Psoas muscle (tissue), 8 donors: ENCODE measurements around the gene CPN1. TPM values are rescaled to one million over a fixed set of nuclear protein-coding genes. Genes with fewer than 3 reads are reported as not detected.

Experiments
- ATAC-seq, 4 donors: fragments of 200-7000 bp; cut with Tn5 transposase; one replicate each; pipeline ENCODE4 v1.9.1; 2020; ENCODE audit warnings: moderate library complexity in 3 of 4, mild to moderate bottlenecking in 2 of 4
- DNase-seq, 2 donors: peaks; one replicate each; pipeline ENCODE4 v3.0.0-alpha.2; 2020
- H3K27ac ChIP-seq: fragments of 200-600 bp; one replicate; pipeline ENCODE4 v1.8.0; 2022
- H3K27me3 ChIP-seq, 3 donors: fragments of 200-600 bp in 1 of 3; one replicate each; pipeline versions ENCODE4 v1.6.1 to v1.8.0; 2013 to 2022; ENCODE audit warnings: low read length in 2 of 3, mild to moderate bottlenecking in 2 of 3, moderate library complexity in 1 of 3; ENCODE audit not compliant: insufficient read depth in 3 of 3
- H3K36me3 ChIP-seq, 2 donors: fragments of 200-600 bp in 1 of 2; one replicate each; pipeline versions ENCODE4 v1.6.1 to v1.8.0; 2013 to 2022; ENCODE audit warnings: low read depth in 1 of 2, mild to moderate bottlenecking in 1 of 2, moderate library complexity in 1 of 2; ENCODE audit not compliant: insufficient read depth in 1 of 2
- H3K4me1 ChIP-seq: fragments of 200-600 bp; one replicate; pipeline ENCODE4 v1.8.0; 2022
- H3K4me3 ChIP-seq: fragments of 200-600 bp; one replicate; pipeline ENCODE4 v1.8.0; 2022; ENCODE audit warnings: mild to moderate bottlenecking
- H3K9me3 ChIP-seq: fragments of 200-600 bp; one replicate; pipeline ENCODE4 v1.8.0; 2022
- CTCF ChIP-seq: fragments of 200-600 bp; IDR thresholded peaks from one replicate; pipeline ENCODE4 v1.8.0; 2022; ENCODE audit warnings: antibody characterized with exemption
- WGBS, 3 donors: extraction: QIAGEN DNeasy Blood & Tissue Kit; methylation state at CpG; one replicate each; pipeline versions ENCODE4 v1.1.6 to v1.1.7; 2013; 5-methylcytosine and 5-hydroxymethylcytosine counted together
- intact Hi-C, 2 donors: fragments of 100-400 bp; cut with DNase I; formaldehyde crosslinking; loops; one replicate each; pipeline versions ENCODE4 v1.11.0 to v1.14.2; 2022
- polyA plus RNA-seq, 3 donors: library from polyadenylated mRNA; stranded (reverse); fragments of 200-250 nt; gene quantifications; one replicate each; pipeline ENCODE4 v1.2.3, GENCODE V29; 2013
- total RNA-seq, 4 donors: library from RNA; stranded (reverse); fragmentation: NEBNext Ultra II Directional in 2 of 4; extraction: Animal tissue kit (Norgen Biotek cat#: 25700) in 2 of 4; gene quantifications; one replicate each; pipeline versions ENCODE4 v1.2.1 to v1.2.4, GENCODE V29; 2021 to 2023
- donor health status: healthy with polysubstance abuse.
- donor health status: DM: no; HTN: no; CAD: no; lungs with moderate emphysema.
- donor health status: Bipolar disorder and iron deficiency.
- donor health status: healthy.
- donor health status: DM: yes; HTN: yes; CAD: no.
- donor health status: DM: no; HTN: no; CAD: no.
- donor health status: DM: no; HTN: no; CAD: no.
- donor health status: DM: yes; HTN: yes; CAD: no.

CPN1 gene
- total and polyA plus RNA-seq, 7 donors: not detected

GRCh38 chr10:99994801-99995200, 86.9 kb downstream of the CPN1 start:
- H3K4me1 ChIP-seq: peaks cover 59% of the 10 kb centered on the region
- no peak for ATAC-seq
- 90 to 94% (median 94%) methylated on average over 4 to 5 of the region's 5 CpGs for WGBS, 3 donors
- H3K27ac ChIP-seq: peak overlapping the region; percentile 47
- intact Hi-C loops: no loop called here
- H3K36me3 ChIP-seq: no peaks in the 10 kb centered on the region
- TF ChIP-seq CTCF: no peak
- no peak overlapping the region for H3K4me3 ChIP-seq
- H3K27me3 ChIP-seq: no peaks in the 10 kb centered on the region
- DNase-seq: no peak
- no peaks in the 10 kb centered on the region for H3K9me3 ChIP-seq

- ATAC-seq (peak; percentile 40 to 88 (median 70)), DNase-seq (peak; percentile 52 to 65)
- H3K27me3 ChIP-seq: no peaks in the 10 kb centered on the region
- peak overlapping the region; percentile 57 for H3K27ac ChIP-seq
- H3K36me3 ChIP-seq: no peaks in the 10 kb centered on the region
- intact Hi-C loops: no loop called here
- no peak for TF ChIP-seq CTCF
- H3K4me1 ChIP-seq: peaks cover 51% of the 10 kb centered on the region
- 42 to 55% (median 42%) methylated on average over 8 of the region's 8 CpGs for WGBS, 3 donors
- H3K4me3 ChIP-seq: no peak overlapping the region
- H3K9me3 ChIP-seq: no peaks in the 10 kb centered on the region
These were observed 87.7 kb downstream of the CPN1 start for GRCh38 chr10:99993701-99994689.

Other genes starting within 250 kb of the CPN1 start
- 10 to 100 TPM; 10.7 to 16.9 (median 12.4) TPM for gene DNMBP, start 71.9 kb downstream of the CPN1 start, total RNA-seq
- gene DNMBP, start 71.9 kb downstream of the CPN1 start, polyA plus RNA-seq: 10 to 100 TPM in 1 of 3 donors, 1 to 10 TPM in 2; 6.2 to 11.0 (median 8.3) TPM
- gene ERLIN1, start 104.2 kb upstream of the CPN1 start, total RNA-seq: 10 to 100 TPM in 2 of 4 donors, 1 to 10 TPM in 2; 8.3 to 11.6 (median 10.0) TPM
- 10 to 100 TPM in 2 of 3 donors, 1 to 10 TPM in 1; 6.8 to 15.2 (median 14.3) TPM for gene ERLIN1, start 104.2 kb upstream of the CPN1 start, polyA plus RNA-seq
- 10 to 100 TPM in 3 of 4 donors, 1 to 10 TPM in 1; 8.8 to 23.1 (median 15.3) TPM for gene CHUK, start 147.7 kb upstream of the CPN1 start, total RNA-seq
- 10 to 100 TPM in 1 of 3 donors, 1 to 10 TPM in 2; 8.8 to 32.2 (median 9.5) TPM for gene CHUK, start 147.7 kb upstream of the CPN1 start, polyA plus RNA-seq
- gene CWF19L1, start 185.8 kb upstream of the CPN1 start, total RNA-seq: 10 to 100 TPM in 2 of 4 donors, 1 to 10 TPM in 2; 9.5 to 16.0 (median 12.7) TPM
- gene CWF19L1, start 185.8 kb upstream of the CPN1 start, polyA plus RNA-seq: 10 to 100 TPM; 10.6 to 24.6 (median 13.5) TPM
- gene BLOC1S2, start 204.8 kb upstream of the CPN1 start, total RNA-seq: 10 to 100 TPM; 36.5 to 89.0 (median 64.4) TPM
- 100 to 1,000 TPM in 1 of 3 donors, 10 to 100 TPM in 2; 81.2 to 318 (median 89.6) TPM for gene BLOC1S2, start 204.8 kb upstream of the CPN1 start, polyA plus RNA-seq
- not detected for gene PKD2L1, start 248.4 kb upstream of the CPN1 start, total RNA-seq
- gene PKD2L1, start 248.4 kb upstream of the CPN1 start, polyA plus RNA-seq: not detected